ENCODE data around the gene GNAS.

Gene GNAS

DNA sequence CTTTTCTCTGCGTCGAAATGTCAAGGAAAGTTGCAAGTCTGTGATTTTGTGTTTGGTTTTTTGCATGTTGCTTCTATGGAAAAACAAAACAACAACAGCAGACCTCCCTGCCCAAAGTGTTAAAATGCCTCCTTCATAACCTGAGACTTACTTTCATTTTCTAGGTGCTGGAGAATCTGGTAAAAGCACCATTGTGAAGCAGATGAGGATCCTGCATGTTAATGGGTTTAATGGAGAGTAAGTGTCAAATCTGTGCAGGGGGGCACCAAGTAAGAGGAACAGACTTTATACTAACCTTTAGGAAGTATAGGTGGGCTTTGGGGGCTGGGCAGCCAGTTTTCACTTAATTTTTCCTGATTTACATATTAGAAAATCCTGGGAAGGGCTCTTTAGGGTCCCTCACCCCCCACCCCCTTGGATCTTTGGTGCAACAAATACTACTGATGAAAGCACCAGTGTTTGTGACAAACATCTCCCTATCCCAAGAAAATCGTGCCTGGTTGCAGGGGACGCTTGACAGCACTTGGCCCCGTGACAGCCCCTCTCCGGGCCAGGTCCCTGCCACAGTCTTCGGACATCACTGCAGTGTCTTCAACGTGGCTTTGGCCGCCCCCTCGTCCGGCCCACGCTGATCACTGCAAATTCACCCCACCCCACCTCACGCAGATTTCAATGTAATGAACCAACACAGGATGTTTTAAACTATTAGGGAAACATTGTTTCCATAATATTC, 43.1 kb downstream of the GNAS start:
- Histone ChIP-seq H3K4me1 (ENCODE audit: control insufficient read depth in 1 of 2, insufficient read depth in 2 of 2, low read length in 2 of 2) (peaks cover 35 to 36% of the 10 kb centered on the region in 2 donors), H3K36me3 (ENCODE audit: control insufficient read depth in 1 of 2, insufficient read depth in 2 of 2, low read length in 2 of 2) (peaks cover 7 to 20% of the 10 kb centered on the region in 2 donors), H3K27me3 (ENCODE audit: control insufficient read depth in 1 of 2, insufficient read depth in 2 of 2, low read length in 2 of 2) (no peaks in the 10 kb centered on the region), H3K27ac (ENCODE audit: low read depth, low read length) (no peak overlapping the region), H3K4me3 (ENCODE audit: low read depth in 1 of 2, low read length in 2 of 2) (no peak overlapping the region), H3K9me3 (ENCODE audit: control insufficient read depth in 1 of 2, low read length in 2 of 2) (no peaks in the 10 kb centered on the region), H3K9ac (ENCODE audit: low read depth in 1 of 2, low read length in 2 of 2) (peak overlapping the region; percentile 12 to 26)

GRCh38 chr20:58896820-58897219, 44.3 kb downstream of the GNAS start:
- Histone ChIP-seq H3K9ac (ENCODE audit: low read depth in 1 of 2, low read length in 2 of 2) (no peak overlapping the region), H3K9me3 (ENCODE audit: control insufficient read depth in 1 of 2, low read length in 2 of 2) (no peaks in the 10 kb centered on the region), H3K36me3 (ENCODE audit: control insufficient read depth in 1 of 2, insufficient read depth in 2 of 2, low read length in 2 of 2) (peaks cover 7 to 20% of the 10 kb centered on the region in 2 donors), H3K4me3 (ENCODE audit: low read depth in 1 of 2, low read length in 2 of 2) (no peak overlapping the region), H3K4me1 (ENCODE audit: control insufficient read depth in 1 of 2, insufficient read depth in 2 of 2, low read length in 2 of 2) (peaks cover 35 to 36% of the 10 kb centered on the region in 2 donors), H3K27ac (ENCODE audit: low read depth, low read length) (no peak overlapping the region), H3K27me3 (ENCODE audit: control insufficient read depth in 1 of 2, insufficient read depth in 2 of 2, low read length in 2 of 2) (no peaks in the 10 kb centered on the region)

- H3K4me1 ChIP-seq (ENCODE audit: control insufficient read depth in 1 of 2, insufficient read depth in 2 of 2, low read length in 2 of 2) = peaks cover 35 to 36% of the 10 kb centered on the region in 2 donors
- H3K4me3 ChIP-seq (ENCODE audit: low read depth in 1 of 2, low read length in 2 of 2) = no peak overlapping the region
- H3K27ac ChIP-seq (ENCODE audit: low read depth, low read length) = no peak overlapping the region
- H3K9ac ChIP-seq (ENCODE audit: low read depth in 1 of 2, low read length in 2 of 2) = no peak overlapping the region
- H3K9me3 ChIP-seq (ENCODE audit: control insufficient read depth in 1 of 2, low read length in 2 of 2) = no peaks in the 10 kb centered on the region
- H3K27me3 ChIP-seq (ENCODE audit: control insufficient read depth in 1 of 2, insufficient read depth in 2 of 2, low read length in 2 of 2) = no peaks in the 10 kb centered on the region
- peaks cover 7 to 20% of the 10 kb centered on the region in 2 donors for H3K36me3 ChIP-seq (ENCODE audit: control insufficient read depth in 1 of 2, insufficient read depth in 2 of 2, low read length in 2 of 2)
Measured at GRCh38 chr20:58897488-58897887, 45.0 kb downstream of the GNAS start.

GRCh38 chr20:58898629-58899408, 46.3 kb downstream of the GNAS start:
- no peak overlapping the region for H3K9ac ChIP-seq (ENCODE audit: low read depth in 1 of 2, low read length in 2 of 2)
- peaks cover 29% of the 10 kb centered on the region in 2 donors for H3K4me1 ChIP-seq (ENCODE audit: control insufficient read depth in 1 of 2, insufficient read depth in 2 of 2, low read length in 2 of 2)
- no peaks in the 10 kb centered on the region for H3K27me3 ChIP-seq (ENCODE audit: control insufficient read depth in 1 of 2, insufficient read depth in 2 of 2, low read length in 2 of 2)
- H3K27ac ChIP-seq (ENCODE audit: low read depth, low read length) = no peak overlapping the region
- no peaks in the 10 kb centered on the region for H3K9me3 ChIP-seq (ENCODE audit: control insufficient read depth in 1 of 2, low read length in 2 of 2)
- H3K36me3 ChIP-seq (ENCODE audit: control insufficient read depth in 1 of 2, insufficient read depth in 2 of 2, low read length in 2 of 2) = peaks cover 12 to 30% of the 10 kb centered on the region in 2 donors
- no peak overlapping the region for H3K4me3 ChIP-seq (ENCODE audit: low read depth in 1 of 2, low read length in 2 of 2)

GRCh38 chr20:58899512-58899911, 47.0 kb downstream of the GNAS start:
- H3K9ac ChIP-seq (ENCODE audit: low read depth in 1 of 2, low read length in 2 of 2) = no peak overlapping the region
- no peak overlapping the region for H3K4me3 ChIP-seq (ENCODE audit: low read depth in 1 of 2, low read length in 2 of 2)
- peaks cover 22% of the 10 kb centered on the region in 2 donors for H3K4me1 ChIP-seq (ENCODE audit: control insufficient read depth in 1 of 2, insufficient read depth in 2 of 2, low read length in 2 of 2)
- no peaks in the 10 kb centered on the region for H3K27me3 ChIP-seq (ENCODE audit: control insufficient read depth in 1 of 2, insufficient read depth in 2 of 2, low read length in 2 of 2)
- H3K9me3 ChIP-seq (ENCODE audit: control insufficient read depth in 1 of 2, low read length in 2 of 2) = no peaks in the 10 kb centered on the region
- peaks cover 12 to 37% of the 10 kb centered on the region in 2 donors for H3K36me3 ChIP-seq (ENCODE audit: control insufficient read depth in 1 of 2, insufficient read depth in 2 of 2, low read length in 2 of 2)
- H3K27ac ChIP-seq (ENCODE audit: low read depth, low read length) = no peak overlapping the region

DNA sequence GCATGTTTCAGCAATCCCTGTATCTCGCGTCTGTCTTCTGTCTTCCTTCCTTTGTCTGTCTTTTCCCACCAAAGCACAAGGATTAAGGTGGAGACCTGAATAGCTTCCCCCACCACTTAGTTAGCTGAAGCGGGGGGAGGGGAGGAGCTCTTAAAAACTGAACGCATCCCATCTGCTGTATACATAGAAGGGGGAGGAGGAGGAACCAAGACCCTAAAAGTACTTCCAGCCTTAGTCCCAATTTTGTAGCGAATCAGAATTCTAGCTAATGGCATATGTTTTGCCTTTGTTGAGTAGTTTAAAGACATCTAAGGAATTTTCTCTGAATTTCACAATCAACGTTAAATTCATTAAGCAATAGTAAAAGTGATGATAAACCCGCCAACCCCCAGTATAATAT, 47.9 kb downstream of the GNAS start:
- H3K27me3 ChIP-seq (ENCODE audit: control insufficient read depth in 1 of 2, insufficient read depth in 2 of 2, low read length in 2 of 2) = no peaks in the 10 kb centered on the region
- H3K9me3 ChIP-seq (ENCODE audit: control insufficient read depth in 1 of 2, low read length in 2 of 2) = no peaks in the 10 kb centered on the region
- no peak overlapping the region for H3K4me3 ChIP-seq (ENCODE audit: low read depth in 1 of 2, low read length in 2 of 2)
- H3K36me3 ChIP-seq (ENCODE audit: control insufficient read depth in 1 of 2, insufficient read depth in 2 of 2, low read length in 2 of 2) = peaks cover 19 to 46% of the 10 kb centered on the region in 2 donors
- H3K4me1 ChIP-seq (ENCODE audit: control insufficient read depth in 1 of 2, insufficient read depth in 2 of 2, low read length in 2 of 2) = peaks cover 13% of the 10 kb centered on the region in 2 donors
- no peak overlapping the region for H3K27ac ChIP-seq (ENCODE audit: low read depth, low read length)
- no peak overlapping the region for H3K9ac ChIP-seq (ENCODE audit: low read depth in 1 of 2, low read length in 2 of 2)

GRCh38 chr20:58901488-58902402, 49.2 kb downstream of the GNAS start:
- no peaks in the 10 kb centered on the region for H3K27me3 ChIP-seq (ENCODE audit: control insufficient read depth in 1 of 2, insufficient read depth in 2 of 2, low read length in 2 of 2)
- no peaks in the 10 kb centered on the region for H3K9me3 ChIP-seq (ENCODE audit: control insufficient read depth in 1 of 2, low read length in 2 of 2)
- H3K4me3 ChIP-seq (ENCODE audit: low read depth in 1 of 2, low read length in 2 of 2) = no peak overlapping the region
- H3K36me3 ChIP-seq (ENCODE audit: control insufficient read depth in 1 of 2, insufficient read depth in 2 of 2, low read length in 2 of 2) = peaks cover 29 to 56% of the 10 kb centered on the region in 2 donors
- no peak overlapping the region for H3K27ac ChIP-seq (ENCODE audit: low read depth, low read length)
- H3K4me1 ChIP-seq (ENCODE audit: control insufficient read depth in 1 of 2, insufficient read depth in 2 of 2, low read length in 2 of 2) = peaks cover 15 to 16% of the 10 kb centered on the region in 2 donors
- no peak overlapping the region for H3K9ac ChIP-seq (ENCODE audit: low read depth in 1 of 2, low read length in 2 of 2)

GRCh38 chr20:58903614-58904013, 51.1 kb downstream of the GNAS start:
- no peaks in the 10 kb centered on the region for H3K27me3 ChIP-seq (ENCODE audit: control insufficient read depth in 1 of 2, insufficient read depth in 2 of 2, low read length in 2 of 2)
- peaks cover 29 to 59% of the 10 kb centered on the region in 2 donors for H3K36me3 ChIP-seq (ENCODE audit: control insufficient read depth in 1 of 2, insufficient read depth in 2 of 2, low read length in 2 of 2)
- no peak overlapping the region for H3K4me3 ChIP-seq (ENCODE audit: low read depth in 1 of 2, low read length in 2 of 2)
- no peak overlapping the region for H3K27ac ChIP-seq (ENCODE audit: low read depth, low read length)
- peaks cover 12 to 24% of the 10 kb centered on the region in 2 donors for H3K4me1 ChIP-seq (ENCODE audit: control insufficient read depth in 1 of 2, insufficient read depth in 2 of 2, low read length in 2 of 2)
- H3K9ac ChIP-seq (ENCODE audit: low read depth in 1 of 2, low read length in 2 of 2) = no peak overlapping the region
- H3K9me3 ChIP-seq (ENCODE audit: control insufficient read depth in 1 of 2, low read length in 2 of 2) = no peaks in the 10 kb centered on the region

DNA sequence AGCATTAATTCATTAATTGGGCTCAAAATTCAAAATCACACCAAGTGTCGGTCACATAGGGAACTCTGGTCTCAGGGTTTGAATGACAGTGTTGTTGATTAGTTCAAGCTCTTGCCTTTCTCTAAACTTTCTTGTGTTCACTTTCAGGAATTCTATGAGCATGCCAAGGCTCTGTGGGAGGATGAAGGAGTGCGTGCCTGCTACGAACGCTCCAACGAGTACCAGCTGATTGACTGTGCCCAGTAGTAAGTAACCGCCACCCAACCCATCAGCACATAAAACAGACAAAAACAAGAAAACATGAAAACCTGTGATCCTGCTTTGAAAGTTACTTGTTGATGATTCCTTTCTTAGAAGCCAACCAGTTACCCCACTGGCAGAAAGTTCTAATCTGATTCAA, 52.7 kb downstream of the GNAS start:
- Histone ChIP-seq H3K27ac (ENCODE audit: low read depth, low read length) (no peak overlapping the region), H3K9me3 (ENCODE audit: control insufficient read depth in 1 of 2, low read length in 2 of 2) (no peaks in the 10 kb centered on the region), H3K4me3 (ENCODE audit: low read depth in 1 of 2, low read length in 2 of 2) (no peak overlapping the region), H3K36me3 (ENCODE audit: control insufficient read depth in 1 of 2, insufficient read depth in 2 of 2, low read length in 2 of 2) (peaks cover 36 to 64% of the 10 kb centered on the region in 2 donors), H3K4me1 (ENCODE audit: control insufficient read depth in 1 of 2, insufficient read depth in 2 of 2, low read length in 2 of 2) (peaks cover 12 to 31% of the 10 kb centered on the region in 2 donors), H3K27me3 (ENCODE audit: control insufficient read depth in 1 of 2, insufficient read depth in 2 of 2, low read length in 2 of 2) (no peaks in the 10 kb centered on the region), H3K9ac (ENCODE audit: low read depth in 1 of 2, low read length in 2 of 2) (no peak overlapping the region)

All from duodenal mucosa (tissue), 2 donors.